Esophagus (tissue), 2 donors: ENCODE results near the gene HCRT. TPM values are rescaled to one million over a fixed set of nuclear protein-coding genes. Genes with fewer than 3 reads are reported as not detected.

Experiments
- H3K27ac ChIP-seq, 2 donors: one replicate each; pipeline ENCODE4 v1.5.1; 2013; ENCODE audit warnings: low read depth in 2 of 2, mild to moderate bottlenecking in 2 of 2, inconsistent platforms in 1 of 2, low read length in 1 of 2, moderate library complexity in 1 of 2
- H3K27me3 ChIP-seq, 2 donors: one replicate each; pipeline ENCODE4 v1.6.1; 2013; ENCODE audit warnings: low read length in 2 of 2, control low read depth in 1 of 2, mild to moderate bottlenecking in 1 of 2; ENCODE audit not compliant: insufficient read depth in 2 of 2, control insufficient read depth in 1 of 2
- H3K36me3 ChIP-seq, 2 donors: one replicate each; pipeline ENCODE4 v1.6.1; 2013; ENCODE audit warnings: low read length in 1 of 2; ENCODE audit not compliant: control insufficient read depth in 2 of 2, insufficient read depth in 2 of 2
- H3K4me1 ChIP-seq, 2 donors: one replicate each; pipeline ENCODE4 v1.6.1; 2013; ENCODE audit warnings: low read length in 1 of 2; ENCODE audit not compliant: control insufficient read depth in 2 of 2, insufficient read depth in 2 of 2
- H3K4me3 ChIP-seq, 2 donors: one replicate each; pipeline ENCODE4 v1.5.1; 2013; ENCODE audit warnings: low read length in 2 of 2, mild to moderate bottlenecking in 2 of 2, low read depth in 1 of 2, moderate library complexity in 1 of 2
- H3K9me3 ChIP-seq, 2 donors: one replicate each; pipeline ENCODE4 v1.6.1; 2013; ENCODE audit warnings: mild to moderate bottlenecking in 2 of 2, low read depth in 1 of 2, low read length in 1 of 2, moderate library complexity in 1 of 2; ENCODE audit not compliant: control insufficient read depth in 2 of 2, insufficient read depth in 1 of 2
- WGBS, 2 donors: extraction: QIAGEN DNeasy Blood & Tissue Kit; methylation state at CpG; one replicate each; pipeline ENCODE4 v1.1.7; 2013; 5-methylcytosine and 5-hydroxymethylcytosine counted together
- polyA plus RNA-seq, 2 donors: library from polyadenylated mRNA; stranded (reverse); fragments of 200-250 nt; gene quantifications; one replicate each; pipeline ENCODE4 v1.2.3, GENCODE V29; 2013
- donor health status: healthy with polysubstance abuse.
- donor health status: Bipolar disorder and iron deficiency.

The HCRT gene
- polyA plus RNA-seq, 2 donors: not detected

GRCh38 chr17:42180922-42181850 lies 4.1 kb downstream of the HCRT start, which contains the start of gene KCNH4:
Gene KCNH4 (minus strand): TSS chr17:42181142. CDS start chr17:42180945, 197 bp downstream.
- H3K4me3 ChIP-seq: peak within 1 kb of the TSS; percentile 19 to 34
- 5% methylated on average over 49 to 60 of the region's 60 CpGs for WGBS, 2 donors
- H3K4me1 ChIP-seq: peaks cover 7 to 12% of the 10 kb centered on the region in 2 donors
- H3K27me3 ChIP-seq: peaks cover 0 to 2% of the 10 kb centered on the region in 2 donors
- no peak within 1 kb of the TSS for H3K27ac ChIP-seq
- no peaks in the 10 kb centered on the region for H3K36me3 ChIP-seq
- no peaks in the 10 kb centered on the region for H3K9me3 ChIP-seq

- H3K4me1 ChIP-seq: peaks cover 7 to 12% of the 10 kb centered on the region in 2 donors
- H3K27me3 ChIP-seq: peaks cover 0 to 2% of the 10 kb centered on the region in 2 donors
- no peaks in the 10 kb centered on the region for H3K36me3 ChIP-seq
- no peaks in the 10 kb centered on the region for H3K9me3 ChIP-seq
- peak overlapping the region in 1 of 2 donors; percentile 34 for H3K4me3 ChIP-seq
- WGBS, 2 donors: 2 to 3% methylated on average over 32 to 33 of the region's 33 CpGs
- H3K27ac ChIP-seq: no peak overlapping the region
These were observed 4.8 kb downstream of the HCRT start for GRCh38 chr17:42180411-42180921.

GRCh38 chr17:42179911-42180410 lies 5.3 kb downstream of the HCRT start:
- peaks cover 0 to 2% of the 10 kb centered on the region in 2 donors for H3K27me3 ChIP-seq
- H3K4me1 ChIP-seq: peaks cover 7 to 12% of the 10 kb centered on the region in 2 donors
- H3K36me3 ChIP-seq: no peaks in the 10 kb centered on the region
- H3K9me3 ChIP-seq: no peaks in the 10 kb centered on the region
- no peak overlapping the region for H3K27ac ChIP-seq
- no peak overlapping the region for H3K4me3 ChIP-seq
- WGBS, 2 donors: 13 to 21% methylated on average over 12 to 20 of the region's 20 CpGs

GRCh38 chr17:42179335-42179734 lies 5.9 kb downstream of the HCRT start:
- Histone ChIP-seq H3K4me3 (no peak overlapping the region), H3K27ac (no peak overlapping the region), H3K27me3 (peaks cover 0 to 2% of the 10 kb centered on the region in 2 donors), H3K9me3 (no peaks in the 10 kb centered on the region), H3K36me3 (no peaks in the 10 kb centered on the region), H3K4me1 (peaks cover 7 to 9% of the 10 kb centered on the region in 2 donors)
- WGBS, 2 donors: 3 to 17% methylated on average over 1 of the region's 1 CpG

GRCh38 chr17:42178817-42179216 lies 6.4 kb downstream of the HCRT start:
- Histone ChIP-seq H3K27ac (no peak overlapping the region), H3K27me3 (peaks cover 0 to 2% of the 10 kb centered on the region in 2 donors), H3K9me3 (no peaks in the 10 kb centered on the region), H3K36me3 (no peaks in the 10 kb centered on the region), H3K4me1 (peaks cover 7% of the 10 kb centered on the region in 2 donors), H3K4me3 (no peak overlapping the region)
- WGBS, 2 donors: 34 to 37% methylated on average over 14 of the region's 14 CpGs

GRCh38 chr17:42177684-42178083 lies 7.6 kb downstream of the HCRT start:
- H3K9me3 ChIP-seq: no peaks in the 10 kb centered on the region
- no peak overlapping the region for H3K27ac ChIP-seq
- no peak overlapping the region for H3K4me3 ChIP-seq
- 86 to 88% methylated on average over 2 of the region's 2 CpGs for WGBS, 2 donors
- peaks cover 0 to 2% of the 10 kb centered on the region in 2 donors for H3K27me3 ChIP-seq
- no peaks in the 10 kb centered on the region for H3K36me3 ChIP-seq
- peaks cover 7% of the 10 kb centered on the region in 2 donors for H3K4me1 ChIP-seq

- Histone ChIP-seq H3K9me3 (no peaks in the 10 kb centered on the region), H3K36me3 (no peaks in the 10 kb centered on the region), H3K4me1 (no peaks in the 10 kb centered on the region), H3K27me3 (no peaks in the 10 kb centered on the region), H3K4me3 (no peak overlapping the region), H3K27ac (no peak overlapping the region)
- 71 to 74% methylated on average over 14 of the region's 14 CpGs for WGBS, 2 donors
These were observed 11.0 kb downstream of the HCRT start for GRCh38 chr17:42174126-42174783.

GRCh38 chr17:42171831-42172230 lies 13.4 kb downstream of the HCRT start:
- Histone ChIP-seq H3K9me3 (no peaks in the 10 kb centered on the region), H3K27me3 (no peaks in the 10 kb centered on the region), H3K36me3 (no peaks in the 10 kb centered on the region), H3K4me3 (no peak overlapping the region), H3K4me1 (no peaks in the 10 kb centered on the region), H3K27ac (no peak overlapping the region)
- WGBS, 2 donors: 45 to 57% methylated on average over 11 of the region's 11 CpGs

- Histone ChIP-seq H3K4me1 (no peaks in the 10 kb centered on the region), H3K9me3 (no peaks in the 10 kb centered on the region), H3K27ac (no peak overlapping the region), H3K36me3 (no peaks in the 10 kb centered on the region), H3K4me3 (no peak overlapping the region), H3K27me3 (no peaks in the 10 kb centered on the region)
- 93 to 94% methylated on average over 29 of the region's 29 CpGs for WGBS, 2 donors
These were observed 15.9 kb downstream of the HCRT start for GRCh38 chr17:42169351-42169750.
